Stimulated activated CD8-positive, alpha-beta memory T cell treated with anti-CD3 and anti-CD28 coated beads, Interleukin-12 subunit alpha, Interleukin-12 subunit beta, amount 100 ng/mL, for 4 hours (primary cell): ENCODE measurements around the gene RBM23.
"Not testable (repeated sequence)": the region's sequence is repeated elsewhere in the genome, so short reads cannot be mapped to it uniquely, and the experiment has no call there.

Experiments used
- DNase-seq: peaks from one replicate; pipeline ENCODE4 v3.0.0-alpha.2; 2020; ENCODE audit warnings: low read depth

The RBM23 gene

GRCh38 chr14:22915886-22916521 lies 2.9 kb downstream of the RBM23 start:
- no peak for DNase-seq

GRCh38 chr14:22914836-22915235 lies 4.1 kb downstream of the RBM23 start:
- not testable (repeated sequence) for DNase-seq

- no peak for DNase-seq
These were observed 8.0 kb downstream of the RBM23 start for GRCh38 chr14:22910916-22911315.

GRCh38 chr14:22908601-22909000 lies 10.3 kb downstream of the RBM23 start:
- DNase-seq: no peak

- DNase-seq: no peak
These were observed 11.5 kb downstream of the RBM23 start for GRCh38 chr14:22907429-22907828.

- DNase-seq: no peak
These were observed 12.9 kb downstream of the RBM23 start for GRCh38 chr14:22906073-22906472.

- DNase-seq: no peak
These were observed 13.3 kb downstream of the RBM23 start for GRCh38 chr14:22905627-22906026.

GRCh38 chr14:22903742-22904087 lies 15.2 kb downstream of the RBM23 start:
- DNase-seq: no peak

GRCh38 chr14:22901799-22902198 lies 17.1 kb downstream of the RBM23 start:
- DNase-seq: no peak

GRCh38 chr14:22900081-22900799 lies 18.7 kb downstream of the RBM23 start:
- DNase-seq: no peak

GRCh38 chr14:22898302-22899090 lies 20.5 kb downstream of the RBM23 start:
- DNase-seq: no peak

GRCh38 chr14:22897357-22897756 lies 21.6 kb downstream of the RBM23 start:
- DNase-seq: no peak

- DNase-seq: no peak
These were observed 22.2 kb downstream of the RBM23 start for GRCh38 chr14:22896760-22897159.

GRCh38 chr14:22896356-22896755 lies 22.6 kb downstream of the RBM23 start:
- no peak for DNase-seq

- DNase-seq: no peak
These were observed 23.5 kb downstream of the RBM23 start for GRCh38 chr14:22895402-22895801.

- DNase-seq: no peak
These were observed 25.2 kb downstream of the RBM23 start for GRCh38 chr14:22893706-22894105.

GRCh38 chr14:22892488-22892887 lies 26.5 kb downstream of the RBM23 start:
- no peak for DNase-seq

- no peak for DNase-seq
These were observed 28.5 kb downstream of the RBM23 start for GRCh38 chr14:22890416-22890815.

- no peak for DNase-seq
These were observed 30.3 kb downstream of the RBM23 start for GRCh38 chr14:22888662-22889061.

- DNase-seq: peak; percentile 42
These were observed 31.0 kb downstream of the RBM23 start for GRCh38 chr14:22887990-22888378.

- no peak for DNase-seq
These were observed 31.5 kb downstream of the RBM23 start for GRCh38 chr14:22887260-22887989.

- DNase-seq: peak; percentile 62
These were observed 32.3 kb downstream of the RBM23 start for GRCh38 chr14:22886500-22887259.
